HK-2 (cell line): Measurements from ENCODE around the gene ZNF84.

Experiments used
- DNase-seq: peaks from one replicate; pipeline ENCODE4 v3.0.0-alpha.2; 2018; ENCODE audit not compliant: unreplicated experiment

Gene ZNF84

GRCh38 chr12:133037207-133038005 lies at the start of gene ZNF84:
Gene ZNF84 (plus strand): TSS chr12:133037509. CDS start chr12:133041468, 3,959 bp downstream.
- peak; percentile 96 for DNase-seq

GRCh38 chr12:132998741-132999140 lies 38.6 kb upstream of the ZNF84 start:
- DNase-seq = no peak

- no peak for DNase-seq
These were observed 26.5 kb upstream of the ZNF84 start for GRCh38 chr12:133010657-133011297.

GRCh38 chr12:133023566-133023965 lies 13.7 kb upstream of the ZNF84 start:
- DNase-seq = no peak

- DNase-seq = peak; percentile 31
These were observed 10.3 kb upstream of the ZNF84 start for GRCh38 chr12:133026996-133027395.

DNA sequence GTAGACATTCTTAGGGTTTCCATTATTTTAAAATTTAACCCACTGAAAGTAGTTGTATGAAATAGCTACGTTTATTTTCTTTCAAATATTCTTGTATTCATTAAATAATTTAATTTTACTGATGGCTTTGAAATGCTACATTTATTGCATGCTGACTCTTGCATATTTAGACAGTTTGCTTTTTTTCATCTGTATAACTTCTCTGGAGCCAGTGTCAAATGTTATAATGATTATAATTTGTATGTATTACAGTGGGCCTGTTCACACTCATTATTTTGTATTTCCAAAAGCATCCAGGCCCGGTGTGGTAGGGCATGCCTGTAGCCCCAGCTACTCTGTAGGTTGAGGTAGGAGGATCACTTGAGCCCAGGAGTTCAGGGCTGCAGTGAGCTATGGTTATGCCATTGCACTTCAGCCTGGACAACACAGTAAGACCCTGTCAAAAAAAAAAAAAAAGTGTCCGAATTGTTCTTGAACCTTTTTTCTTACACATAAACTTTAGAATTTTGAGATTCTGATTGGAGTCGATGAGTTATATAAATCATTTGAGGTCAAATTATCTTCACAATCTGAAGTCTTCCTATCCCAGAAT lies 905 bp downstream of the ZNF84 start:
- DNase-seq = no peak

GRCh38 chr12:133046698-133047097 lies 9.4 kb downstream of the ZNF84 start:
- DNase-seq = no peak

DNA sequence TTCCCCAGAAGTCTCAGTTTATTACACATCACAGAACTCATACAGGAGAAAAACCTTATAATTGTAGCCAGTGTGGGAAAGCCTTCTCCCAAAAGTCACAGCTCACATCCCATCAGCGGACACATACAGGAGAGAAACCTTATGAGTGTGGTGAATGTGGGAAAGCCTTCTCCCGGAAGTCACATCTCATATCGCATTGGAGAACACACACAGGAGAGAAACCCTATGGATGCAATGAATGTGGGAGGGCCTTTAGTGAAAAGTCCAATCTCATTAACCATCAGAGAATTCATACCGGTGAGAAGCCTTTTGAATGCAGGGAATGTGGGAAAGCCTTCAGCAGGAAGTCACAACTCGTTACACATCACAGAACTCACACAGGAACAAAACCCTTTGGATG lies 20.1 kb downstream of the ZNF84 start:
- no peak for DNase-seq

- DNase-seq = no peak
These were observed 21.1 kb downstream of the ZNF84 start for GRCh38 chr12:133058203-133059113.

DNA sequence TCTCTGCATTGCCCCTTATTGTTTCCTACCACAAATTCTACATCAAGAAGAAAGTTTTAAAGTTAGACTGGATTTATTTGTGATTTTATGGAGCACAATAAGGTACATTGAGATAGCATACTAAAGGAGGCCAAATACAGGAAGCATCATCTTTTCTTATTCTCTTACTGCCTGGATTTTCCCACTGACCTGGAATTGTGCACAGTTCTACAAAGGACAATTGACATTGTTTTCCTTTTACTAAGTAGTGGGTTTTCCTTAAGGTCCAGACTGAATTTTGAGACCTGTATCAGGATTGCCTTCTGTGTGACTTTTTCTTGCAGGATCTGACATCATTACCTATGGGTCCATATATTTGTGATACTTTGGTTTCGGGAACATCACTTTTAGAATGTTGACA lies 24.6 kb downstream of the ZNF84 start:
- DNase-seq = no peak

- DNase-seq = no peak
These were observed 26.2 kb downstream of the ZNF84 start for GRCh38 chr12:133063556-133063955.

DNA sequence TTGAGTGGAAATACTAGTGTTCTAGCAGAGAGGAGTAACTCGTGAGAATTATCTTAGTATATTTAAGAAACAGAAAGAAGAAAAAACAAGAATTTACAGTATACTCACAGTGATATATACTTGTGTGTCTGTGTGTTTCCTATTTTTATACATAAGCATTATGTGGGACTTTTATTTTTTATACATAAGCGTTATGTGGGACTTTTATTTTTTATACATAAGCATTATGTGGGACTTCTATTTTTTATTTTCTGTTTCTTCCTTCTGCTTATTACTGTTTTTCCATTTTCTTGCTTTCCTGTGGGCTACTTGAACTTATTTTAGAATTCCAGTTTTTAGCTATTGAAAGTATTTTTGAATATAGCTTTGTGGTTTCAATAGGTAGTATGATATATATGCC lies 36.5 kb downstream of the ZNF84 start:
- DNase-seq = no peak

GRCh38 chr12:133080026-133080367 lies 42.7 kb downstream of the ZNF84 start:
- peak; percentile 94 for DNase-seq

DNA sequence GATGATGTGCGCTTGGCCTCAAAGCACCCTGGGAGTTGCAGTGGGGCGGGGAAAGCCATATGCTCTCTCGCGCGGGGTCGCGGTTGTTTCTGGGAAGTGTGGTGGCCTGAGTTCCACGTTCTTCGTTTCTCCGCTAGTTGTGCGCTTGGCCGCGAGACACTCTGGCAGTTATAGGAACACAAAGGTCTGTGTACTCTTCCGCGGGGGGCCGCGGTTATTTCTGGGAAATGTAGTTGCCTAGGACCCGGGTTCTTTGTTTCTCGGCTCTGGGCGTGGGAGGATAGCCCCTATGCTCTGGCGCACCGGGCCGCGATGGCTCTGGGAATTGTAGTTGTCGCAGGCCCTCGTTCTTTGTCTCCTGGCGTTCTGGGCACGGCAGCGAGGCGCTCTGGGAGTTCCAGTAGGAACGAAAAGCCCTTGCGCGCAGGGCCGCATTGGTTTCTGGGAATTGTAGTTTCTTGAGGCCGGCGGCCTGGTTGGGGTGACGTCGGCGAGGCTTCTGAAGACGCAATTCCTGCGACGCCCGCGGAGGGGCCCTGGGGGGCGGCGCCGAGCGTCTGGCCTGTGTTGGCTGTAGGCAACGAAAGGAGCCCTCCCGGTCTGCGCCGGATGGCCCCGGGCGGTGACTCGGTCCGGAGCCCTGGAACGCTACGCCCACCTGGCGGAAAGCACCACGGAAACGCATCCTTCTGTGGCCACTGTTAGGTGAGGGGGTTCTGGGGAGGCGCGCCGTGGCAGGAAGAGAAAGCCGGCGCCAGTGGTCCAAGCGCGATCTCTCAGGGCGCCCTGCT lies 43.3 kb downstream of the ZNF84 start, which contains the start of gene ZNF140:
TSS of gene ZNF140 (plus strand) at position 556 of the 791 bp plus-strand sequence. CDS start 398 bp downstream, outside the sequence.
- DNase-seq = peak; percentile 94

GRCh38 chr12:133081159-133081780 lies 44.0 kb downstream of the ZNF84 start:
- DNase-seq = no peak

- DNase-seq = no peak
These were observed 46.0 kb downstream of the ZNF84 start for GRCh38 chr12:133083345-133083744.

DNA sequence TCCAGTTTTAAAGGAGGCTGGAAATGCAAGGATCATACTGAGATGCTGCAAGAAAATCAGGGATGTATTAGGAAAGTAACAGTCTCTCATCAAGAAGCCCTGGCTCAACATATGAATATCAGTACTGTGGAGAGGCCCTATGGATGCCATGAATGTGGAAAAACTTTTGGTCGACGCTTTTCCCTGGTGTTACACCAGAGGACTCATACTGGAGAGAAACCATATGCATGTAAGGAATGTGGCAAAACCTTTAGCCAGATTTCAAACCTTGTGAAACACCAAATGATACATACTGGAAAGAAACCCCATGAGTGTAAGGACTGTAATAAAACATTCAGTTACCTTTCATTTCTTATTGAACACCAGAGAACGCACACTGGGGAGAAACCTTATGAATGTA lies 68.3 kb downstream of the ZNF84 start:
- DNase-seq = no peak

DNA sequence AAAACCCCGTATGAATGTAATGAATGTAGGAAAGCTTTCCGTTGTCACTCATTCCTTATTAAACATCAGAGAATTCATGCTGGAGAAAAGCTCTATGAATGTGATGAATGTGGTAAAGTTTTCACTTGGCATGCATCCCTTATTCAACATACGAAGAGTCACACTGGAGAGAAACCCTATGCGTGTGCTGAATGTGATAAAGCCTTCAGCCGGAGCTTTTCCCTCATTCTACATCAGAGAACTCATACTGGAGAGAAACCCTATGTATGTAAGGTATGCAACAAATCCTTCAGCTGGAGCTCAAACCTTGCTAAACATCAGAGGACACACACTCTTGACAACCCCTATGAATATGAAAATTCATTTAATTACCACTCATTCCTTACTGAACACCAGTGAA lies 68.9 kb downstream of the ZNF84 start:
- DNase-seq = no peak

- DNase-seq = no peak
These were observed 69.8 kb downstream of the ZNF84 start for GRCh38 chr12:133107121-133107520.

- DNase-seq = no peak
These were observed 70.8 kb downstream of the ZNF84 start for GRCh38 chr12:133108150-133108549.
